Activated CD8-positive, alpha-beta memory T cell treated with anti-CD3 and anti-CD28 coated beads for 48 hours (primary cell): ENCODE measurements around the gene CPNE8.

Source experiments
- DNase-seq, 3 experiments: peaks; one replicate each; pipeline ENCODE4 v3.0.0-alpha.2; 2020; ENCODE audit warnings: low read depth in 2 of 3, low spot score in 2 of 3

Gene CPNE8

DNA sequence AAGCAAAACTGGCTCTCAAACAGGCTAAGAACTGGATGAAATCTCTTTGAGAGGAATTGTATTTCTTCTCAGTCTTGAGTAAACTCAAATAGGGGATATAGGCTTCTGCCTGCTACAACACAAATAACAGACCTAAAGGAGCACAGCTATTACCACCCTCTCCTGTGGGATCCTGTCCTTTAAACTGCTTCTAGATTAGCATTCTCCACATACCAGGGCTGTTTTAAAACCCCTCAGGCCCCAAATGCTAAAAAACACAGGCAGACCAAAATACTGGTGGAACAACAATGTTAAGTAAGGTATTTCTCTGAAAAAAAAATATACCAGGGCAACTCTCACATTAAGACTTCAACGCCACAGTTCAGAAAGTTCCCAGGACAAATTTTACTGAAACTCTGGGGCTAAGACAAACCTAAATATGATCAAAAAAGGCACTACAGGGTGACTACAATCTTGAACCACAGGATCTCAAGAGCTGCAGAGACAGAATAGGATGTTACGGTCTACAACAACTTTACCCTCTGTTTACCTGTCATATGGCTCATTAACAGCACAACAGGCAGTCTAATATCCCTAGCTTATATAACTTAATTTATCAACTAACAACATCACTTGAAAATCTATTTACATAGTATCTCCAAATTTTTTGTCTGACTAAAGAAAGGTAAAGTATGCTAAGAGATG is 7.2 kb downstream of the CPNE8 start:
- DNase-seq = no peak

DNA sequence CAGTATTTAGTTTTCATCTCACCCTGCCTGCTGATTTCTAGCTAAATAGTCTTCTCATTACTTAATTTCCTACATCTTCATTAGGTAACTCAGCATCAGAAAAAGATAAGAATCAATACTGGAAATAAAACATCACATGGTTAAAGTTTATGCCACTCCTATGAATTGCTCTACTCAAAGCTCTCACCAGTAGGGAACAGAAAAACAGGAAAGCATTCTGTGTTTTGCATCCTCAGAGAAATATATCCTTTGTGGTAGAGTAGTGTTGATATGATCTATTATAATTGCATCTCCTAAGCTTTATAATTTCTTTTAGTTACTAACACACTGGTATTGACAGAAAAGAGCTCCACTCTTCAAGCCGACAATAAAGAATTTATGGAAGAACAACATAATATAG is 9.9 kb downstream of the CPNE8 start:
- DNase-seq = no peak

DNA sequence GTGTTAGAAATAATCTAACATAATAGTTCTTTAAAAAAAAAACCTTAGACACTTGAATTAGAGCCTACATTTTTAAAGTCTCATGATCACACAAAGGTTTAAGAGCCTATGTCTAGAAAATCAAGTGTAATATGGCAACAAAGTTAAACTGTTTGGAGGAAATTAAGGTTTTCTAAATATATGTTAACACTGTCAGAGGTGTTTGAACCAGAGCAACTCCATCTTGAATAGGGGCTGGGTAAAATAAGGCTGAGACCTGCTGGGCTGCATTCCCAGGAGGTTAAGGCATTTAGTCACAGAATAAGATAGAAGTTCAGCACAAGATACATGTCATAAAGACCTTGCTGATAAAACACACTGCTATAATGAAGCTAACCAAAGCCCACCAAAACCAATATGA is 12.4 kb downstream of the CPNE8 start:
- DNase-seq = no peak

DNA sequence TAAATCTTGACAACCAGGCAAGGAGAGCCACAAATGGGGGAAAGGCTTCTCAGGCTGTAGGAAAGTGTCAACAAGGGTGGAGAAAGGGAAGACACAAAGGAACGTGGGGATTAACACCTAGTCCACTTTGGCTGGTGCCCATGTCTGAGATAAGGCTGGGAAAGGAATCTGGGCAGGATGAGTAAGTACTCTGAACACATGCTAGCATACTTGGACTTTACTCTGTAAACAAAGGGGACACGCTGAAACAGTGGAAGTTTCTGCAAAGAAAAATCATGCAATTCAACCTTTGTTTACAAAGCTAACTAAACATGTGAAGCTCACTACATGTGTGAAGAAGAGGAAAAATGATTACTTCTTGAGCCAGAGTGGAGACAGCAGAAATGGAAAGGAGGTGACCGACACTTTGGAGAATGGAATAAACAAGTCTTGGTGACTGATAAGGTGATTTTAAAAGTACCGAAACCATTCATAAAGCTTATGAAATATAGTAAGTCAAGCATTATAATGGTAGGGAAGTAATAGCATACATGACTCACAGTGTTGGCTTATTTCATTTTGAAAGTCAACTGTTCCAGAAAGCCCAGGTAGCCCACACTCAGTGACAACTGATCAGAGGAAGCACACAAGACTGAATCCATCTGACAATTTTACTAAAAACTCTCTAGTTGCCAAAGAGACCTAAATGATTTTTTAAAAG is 13.2 kb downstream of the CPNE8 start:
- no peak for DNase-seq

DNA sequence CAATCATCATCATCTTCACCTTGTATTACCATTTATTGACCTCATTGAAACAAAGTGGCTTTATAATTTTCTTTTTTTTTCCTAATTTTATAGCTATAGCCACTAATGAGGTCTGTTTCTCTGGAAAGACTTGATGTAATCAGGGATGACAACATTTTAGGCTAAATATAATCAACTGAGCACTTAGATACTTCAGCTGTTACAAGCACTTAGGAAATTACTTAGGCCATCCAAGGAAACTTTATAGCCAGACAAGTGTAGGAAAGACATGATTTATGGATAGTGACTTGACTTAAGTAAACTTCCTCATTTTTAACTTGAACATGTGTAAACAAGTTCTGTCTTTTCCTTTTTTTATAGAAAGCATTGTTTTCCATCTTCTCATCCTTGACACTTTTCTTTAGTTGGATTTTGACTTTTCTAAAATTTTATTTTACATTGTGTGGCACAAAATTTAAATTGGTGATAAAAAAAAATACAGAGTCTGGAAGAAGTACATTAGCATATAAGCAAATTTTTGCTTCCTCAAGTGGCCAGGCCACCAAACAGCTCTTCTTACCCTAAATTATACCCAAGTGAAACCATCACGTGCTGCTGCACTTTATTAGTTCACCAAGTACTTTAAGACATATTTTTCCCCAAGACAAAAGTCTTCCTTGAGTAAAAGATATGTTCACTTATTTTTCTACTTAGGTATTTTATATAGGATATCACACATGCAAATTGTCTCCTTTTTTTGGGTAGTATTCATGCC is 15.1 kb downstream of the CPNE8 start:
- no peak for DNase-seq

DNA sequence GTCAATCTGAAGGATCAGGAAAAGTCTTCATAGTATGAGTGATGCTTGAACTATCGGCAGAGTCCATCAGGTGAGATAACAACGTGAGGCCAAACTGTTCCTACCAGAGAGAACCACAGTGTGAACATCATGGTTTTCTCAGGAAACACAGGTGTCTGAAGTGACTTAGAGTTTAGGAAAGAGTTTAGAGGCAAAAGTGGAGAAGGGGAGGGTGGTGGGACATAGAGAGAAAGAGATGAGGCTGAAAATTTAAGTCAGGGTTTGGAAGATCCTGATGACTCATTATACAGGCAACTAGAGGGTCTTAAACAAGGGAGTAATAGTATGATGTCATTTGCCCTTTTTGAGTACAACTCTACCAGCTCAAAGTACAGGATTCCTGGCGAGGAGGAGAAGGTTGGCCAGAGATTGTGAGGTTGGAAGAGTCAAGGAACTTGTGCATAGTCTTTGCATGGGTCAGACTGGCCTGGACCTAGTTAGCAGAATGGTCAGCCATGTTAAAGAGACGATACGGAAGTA is 16.0 kb downstream of the CPNE8 start:
- DNase-seq = no peak

DNA sequence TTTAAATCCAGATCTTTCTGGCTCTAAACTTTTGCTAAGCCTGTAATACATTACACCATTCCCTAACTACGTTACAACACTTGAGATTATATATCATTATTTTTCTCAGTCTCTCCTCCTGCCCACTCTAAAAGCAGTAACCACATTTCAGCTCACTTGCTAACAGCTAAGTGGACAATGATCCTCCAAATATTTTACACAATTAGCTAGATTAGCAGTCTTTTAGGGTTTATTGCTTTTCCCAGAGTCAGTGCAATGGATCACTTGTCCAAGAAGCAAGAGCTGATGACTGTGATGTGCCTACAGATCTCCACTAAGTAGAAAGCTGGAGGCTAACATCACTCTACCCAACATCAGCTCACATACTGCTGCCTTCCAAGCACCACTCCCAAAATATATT is 17.6 kb downstream of the CPNE8 start:
- DNase-seq = no peak

DNA sequence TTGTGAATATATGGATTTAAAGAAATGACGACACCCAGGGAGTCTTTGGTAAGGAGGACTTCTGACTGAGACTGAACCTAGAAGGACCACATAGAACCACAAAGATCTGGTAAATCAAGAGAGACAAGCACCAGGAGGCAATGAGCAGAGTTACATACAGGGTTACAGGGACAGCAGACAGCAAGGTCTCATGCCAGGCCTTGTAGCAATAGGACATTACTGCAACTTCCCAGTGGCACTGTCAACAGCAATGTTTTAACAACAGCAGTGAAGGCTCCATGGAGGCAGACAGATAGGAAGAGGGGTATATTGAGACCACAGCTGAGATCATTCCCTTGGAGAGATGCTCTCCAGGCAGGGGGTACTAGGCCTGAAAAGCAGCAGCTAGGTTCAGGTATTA is 18.5 kb downstream of the CPNE8 start:
- DNase-seq = no peak

DNA sequence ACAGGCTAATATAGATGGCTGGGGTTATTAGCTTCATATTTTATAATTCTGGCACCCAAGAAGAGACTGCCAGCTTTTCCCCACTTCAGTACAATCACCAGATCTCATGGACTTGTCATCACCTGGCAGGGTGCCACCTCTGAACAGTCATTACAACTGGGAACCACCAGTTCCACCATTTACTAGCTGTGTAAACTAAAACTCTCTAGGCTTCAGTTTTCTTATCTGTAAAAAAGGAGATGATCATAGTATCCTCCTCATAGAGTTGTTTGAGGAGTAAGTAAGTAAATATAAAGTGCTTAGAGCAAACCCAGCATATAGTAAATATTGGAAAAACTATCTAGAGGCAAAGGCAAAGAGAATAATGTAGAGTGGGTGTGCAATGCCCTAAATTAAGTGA is 19.3 kb downstream of the CPNE8 start:
- DNase-seq = no peak

DNA sequence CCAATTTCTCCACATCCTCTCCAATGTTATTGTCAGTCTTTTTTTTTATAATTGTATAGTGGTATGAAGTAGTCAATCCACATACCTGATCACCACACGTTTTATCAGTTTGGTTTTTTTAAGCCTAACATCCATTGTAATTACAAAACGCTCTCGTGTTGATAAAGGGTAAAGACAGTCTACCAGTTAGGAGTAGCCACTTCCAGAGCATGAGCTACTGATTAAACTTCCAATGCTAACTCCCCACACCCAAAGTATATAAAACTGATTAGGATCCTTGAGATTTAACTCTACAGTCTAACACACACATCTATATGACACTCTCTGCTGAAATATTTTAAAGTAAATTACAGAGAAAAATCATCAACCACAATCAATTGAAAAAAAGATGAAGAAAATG is 20.7 kb downstream of the CPNE8 start:
- no peak for DNase-seq

DNA sequence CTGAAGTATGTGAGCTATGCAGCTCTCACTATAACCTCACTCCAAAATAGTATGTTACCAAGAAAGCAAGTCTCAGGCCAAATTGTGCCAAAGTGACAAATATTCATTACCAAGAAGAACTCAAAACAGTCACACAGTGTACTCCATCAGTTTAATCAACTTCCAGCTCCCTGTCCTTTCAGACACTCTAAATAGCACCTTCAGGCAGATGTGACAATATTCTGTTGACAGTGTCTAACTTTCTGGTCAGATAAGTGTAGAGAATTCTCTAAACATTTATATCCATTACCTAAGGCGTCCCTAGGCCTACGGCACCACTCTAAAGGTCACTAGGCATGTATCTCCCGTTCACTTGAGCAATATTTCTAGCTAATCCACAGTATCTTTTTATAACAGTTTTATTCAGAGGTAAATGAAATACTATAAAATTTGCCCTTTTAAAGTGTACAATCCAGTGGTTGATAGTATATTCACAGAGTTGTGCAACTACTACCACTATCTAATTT is 21.7 kb downstream of the CPNE8 start:
- no peak for DNase-seq

DNA sequence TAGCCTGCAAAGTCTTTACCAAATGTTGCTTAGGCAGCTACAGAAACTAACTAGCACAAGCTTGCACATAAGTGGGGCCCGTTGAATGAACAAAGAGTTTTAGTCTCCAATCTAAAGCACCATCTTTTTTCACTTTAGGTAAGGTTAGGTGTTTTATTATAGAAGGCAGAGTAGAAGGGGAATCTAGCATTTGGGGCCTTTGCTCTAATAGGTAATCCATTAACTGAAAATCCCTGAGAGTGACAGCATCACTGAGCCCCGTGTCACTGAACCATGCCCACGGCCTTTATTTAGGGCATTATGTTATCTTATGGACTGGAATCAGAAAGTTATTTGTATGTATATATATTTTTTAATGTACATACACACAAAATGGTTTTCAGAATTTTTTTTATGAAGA is 25.1 kb downstream of the CPNE8 start:
- no peak for DNase-seq

DNA sequence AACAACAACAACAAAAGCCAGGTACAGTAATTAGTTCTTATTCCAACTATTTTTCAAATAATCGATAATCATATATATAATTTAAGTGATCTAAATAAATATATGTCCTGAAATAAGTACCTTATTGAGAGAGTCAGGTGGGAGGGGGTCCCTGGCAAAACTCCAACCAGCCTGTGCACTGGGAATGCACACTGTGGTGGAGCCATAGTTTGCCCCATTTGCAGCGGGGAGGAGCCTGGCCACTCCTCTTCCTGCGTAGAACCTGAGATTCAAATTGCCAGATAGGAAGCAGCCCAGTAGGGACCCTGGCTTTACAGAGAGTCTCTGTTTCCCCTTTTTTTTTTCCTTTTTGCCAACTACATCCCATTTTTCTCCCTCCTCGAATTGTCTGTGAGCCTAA is 26.4 kb downstream of the CPNE8 start:
- DNase-seq = no peak

DNA sequence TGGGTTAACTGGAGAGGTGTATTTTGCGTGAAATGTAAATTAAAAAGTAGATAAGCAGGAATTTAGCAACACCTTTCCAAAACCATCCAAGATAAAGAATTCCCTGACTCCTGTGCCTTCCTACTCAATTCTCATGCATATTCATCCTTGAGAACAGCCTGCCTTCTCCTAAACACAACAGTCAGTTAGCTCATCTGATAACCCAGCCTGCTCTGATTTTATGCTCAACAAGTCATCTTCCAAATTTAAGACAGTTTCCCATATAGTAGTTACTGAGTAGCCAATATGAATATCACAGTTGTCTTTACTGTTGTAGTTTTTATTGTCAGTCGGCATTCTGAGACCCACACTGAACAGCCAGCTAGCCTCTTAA is 27.1 kb downstream of the CPNE8 start:
- no peak for DNase-seq

DNA sequence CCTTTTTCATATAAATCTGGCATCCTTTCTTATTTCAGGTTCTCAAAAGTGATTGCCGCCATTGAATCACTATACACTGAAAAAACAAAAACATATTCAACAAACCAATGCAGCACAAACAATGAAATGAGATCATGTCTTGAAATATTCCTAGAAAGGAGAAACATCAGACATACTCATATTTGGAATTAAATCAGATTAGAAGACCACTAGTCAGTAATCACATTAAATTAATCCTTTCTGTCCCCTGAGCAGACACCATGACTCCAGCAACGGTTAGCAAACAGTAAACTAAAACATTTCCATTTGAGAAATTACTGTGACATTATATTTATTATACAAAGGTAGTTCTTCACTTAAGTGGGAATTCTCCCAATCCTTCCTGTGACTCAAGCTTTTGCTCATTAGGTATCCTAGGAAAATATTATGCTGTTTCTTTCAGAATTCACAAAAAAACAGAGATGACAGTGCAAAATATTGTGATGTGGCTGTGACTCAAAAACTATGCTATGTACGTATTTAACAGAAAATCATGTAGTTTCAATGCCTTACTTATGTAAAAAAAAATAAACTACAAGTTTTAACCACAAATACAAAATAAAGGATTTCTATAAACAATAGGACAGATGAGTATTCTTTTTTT is 29.7 kb downstream of the CPNE8 start:
- DNase-seq = no peak

DNA sequence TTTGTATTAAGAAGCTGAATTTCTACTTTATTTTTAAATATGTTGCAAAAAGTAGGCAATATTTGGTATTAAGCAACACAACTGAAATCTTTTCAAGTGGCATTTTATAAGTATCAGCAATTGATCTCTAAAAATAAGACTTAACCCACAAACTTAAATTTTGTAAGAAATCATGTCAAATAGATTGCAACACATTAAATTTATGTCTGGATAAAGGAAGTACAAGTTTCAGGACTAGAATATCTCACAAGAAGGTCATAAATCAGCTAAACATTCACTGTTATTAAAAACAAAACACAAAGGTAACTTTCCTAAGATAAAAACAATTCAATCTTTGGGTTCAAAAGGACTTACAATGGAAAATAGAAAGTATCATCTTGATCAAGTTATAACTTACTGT is 32.8 kb downstream of the CPNE8 start:
- no peak for DNase-seq

DNA sequence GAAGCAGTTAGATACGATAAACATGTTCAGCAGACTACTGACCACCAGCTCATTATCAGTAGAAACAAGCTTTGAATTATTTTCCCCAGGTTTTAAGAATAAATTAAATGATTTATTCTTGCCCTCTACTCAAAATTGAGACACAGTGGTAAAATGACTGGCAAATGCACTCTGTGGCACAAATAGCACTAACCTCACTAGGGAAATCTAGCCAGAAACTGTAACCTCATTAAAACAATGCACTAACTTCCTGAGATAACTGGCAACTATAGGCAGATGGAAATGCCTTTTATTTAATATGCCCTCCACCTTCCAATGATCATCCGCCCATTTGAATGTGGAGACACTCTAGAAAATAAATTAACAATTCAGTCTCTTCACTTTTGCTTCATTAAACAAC is 33.2 kb downstream of the CPNE8 start:
- DNase-seq = no peak

DNA sequence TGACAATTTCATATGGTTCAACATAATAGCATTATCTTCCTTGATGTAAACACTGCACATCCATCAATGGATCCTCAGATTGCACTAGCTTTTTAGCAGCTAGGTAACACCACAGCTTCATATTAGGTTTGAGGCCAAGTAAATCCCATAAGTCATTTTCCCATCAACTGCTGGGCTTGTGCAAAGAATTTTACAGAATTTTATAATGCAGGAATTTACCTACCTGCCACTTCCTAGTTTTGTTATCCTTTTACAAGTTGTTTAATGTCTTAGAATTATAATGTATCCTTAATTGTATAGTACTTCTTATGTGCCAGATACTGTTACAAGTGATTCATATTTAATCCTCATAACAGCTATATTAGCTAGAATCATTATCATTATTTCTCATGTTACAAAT is 36.4 kb downstream of the CPNE8 start:
- DNase-seq = no peak

DNA sequence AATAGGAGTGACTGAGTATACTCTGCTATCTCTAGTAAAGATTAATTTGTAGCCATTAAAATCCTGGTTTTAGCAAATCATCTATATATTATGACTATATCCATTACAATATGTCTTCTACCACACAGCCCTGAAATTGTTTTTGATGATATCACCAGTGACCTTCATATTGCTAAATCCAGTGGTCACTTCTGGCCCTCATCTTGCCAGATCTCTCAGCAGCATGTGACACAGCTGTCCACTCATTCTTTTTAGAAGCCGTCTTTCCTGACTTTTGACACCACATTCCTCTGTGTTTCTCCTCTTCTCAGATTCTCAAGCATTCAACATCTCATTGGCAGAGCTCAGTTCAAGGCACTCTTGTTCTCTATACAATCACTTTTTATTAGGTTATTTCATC is 54.9 kb downstream of the CPNE8 start:
- no peak for DNase-seq

DNA sequence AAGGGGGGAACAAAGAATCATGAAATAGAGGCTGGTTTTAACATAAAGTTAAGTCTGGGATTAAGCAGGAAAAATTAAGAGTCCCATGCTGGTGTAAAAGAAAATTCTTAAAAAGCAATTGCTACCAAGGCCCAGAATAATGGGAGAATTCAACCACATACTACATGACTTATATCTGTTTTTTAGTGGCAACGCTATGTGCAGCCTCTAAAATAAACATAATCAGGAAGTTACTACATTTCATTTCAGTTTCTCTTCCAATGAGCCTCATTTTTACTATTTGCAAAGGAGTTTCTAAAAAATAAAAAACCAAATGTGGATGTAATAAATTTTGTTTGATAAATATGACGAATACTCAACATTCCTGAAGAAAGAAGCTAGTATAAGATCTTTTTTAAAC is 58.1 kb downstream of the CPNE8 start:
- no peak for DNase-seq

DNA sequence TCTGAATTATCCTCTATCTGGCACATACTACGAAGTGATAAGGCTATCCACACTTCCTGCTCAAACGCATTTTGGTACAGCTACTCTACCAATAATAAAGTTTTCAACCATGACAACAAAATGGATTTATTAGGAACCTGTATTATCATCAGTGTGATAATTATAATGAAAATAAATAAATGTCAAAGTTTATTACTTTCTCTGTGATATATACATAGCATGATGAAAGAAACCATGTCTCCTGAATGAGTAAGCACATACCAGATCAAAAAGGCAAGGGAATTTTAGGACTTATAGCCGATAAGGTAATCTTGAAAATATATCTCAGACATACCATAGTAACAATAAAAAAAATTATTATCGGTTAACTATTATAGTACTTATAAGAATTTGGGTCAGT is 61.1 kb downstream of the CPNE8 start:
- DNase-seq = no peak
